ENCODE data around the gene SLC9A7.
A peak's percentile ranks its signal among the peaks of the same experiment; 100 is the strongest.

SLC9A7 gene

DNA sequence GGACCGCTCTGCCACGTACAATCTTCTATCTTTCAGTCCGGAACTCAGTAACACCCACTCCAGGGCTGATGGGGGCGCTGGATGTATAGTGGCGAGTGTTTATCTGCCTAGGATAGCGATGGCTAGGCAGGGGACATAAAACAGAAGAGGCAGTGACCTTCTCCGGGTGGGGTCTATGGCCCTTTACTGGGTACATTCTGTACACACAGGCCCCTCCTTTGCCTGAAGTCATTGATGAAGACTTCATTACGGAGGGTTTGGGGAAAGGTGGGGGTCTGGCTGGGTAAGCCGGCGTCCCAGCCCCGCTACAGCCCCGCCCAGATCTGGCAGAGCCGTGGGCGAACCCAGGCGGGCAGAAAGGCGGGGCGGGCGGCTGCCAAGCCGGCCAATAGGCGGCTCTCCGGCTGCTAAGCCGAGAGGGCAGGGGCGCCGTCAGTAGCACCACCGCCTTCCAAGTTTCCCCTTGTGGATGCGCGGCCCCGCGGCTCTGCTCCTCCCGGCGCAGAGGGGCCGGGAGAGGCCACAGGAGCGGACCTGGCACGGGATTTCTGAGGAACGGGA is 185.5 kb downstream of the SLC9A7 start, which contains the start of gene CHST7:
Gene CHST7 (plus strand): TSS at position 435 of the 561 bp plus-strand sequence. CDS start 167 bp downstream, outside the sequence.
- peak; percentile 77 for DNase-seq (ENCODE audit: low spot score)

GRCh38 chrX:46572340-46572936 is 186.5 kb downstream of the SLC9A7 start:
- no peak for DNase-seq (ENCODE audit: low spot score)

DNA sequence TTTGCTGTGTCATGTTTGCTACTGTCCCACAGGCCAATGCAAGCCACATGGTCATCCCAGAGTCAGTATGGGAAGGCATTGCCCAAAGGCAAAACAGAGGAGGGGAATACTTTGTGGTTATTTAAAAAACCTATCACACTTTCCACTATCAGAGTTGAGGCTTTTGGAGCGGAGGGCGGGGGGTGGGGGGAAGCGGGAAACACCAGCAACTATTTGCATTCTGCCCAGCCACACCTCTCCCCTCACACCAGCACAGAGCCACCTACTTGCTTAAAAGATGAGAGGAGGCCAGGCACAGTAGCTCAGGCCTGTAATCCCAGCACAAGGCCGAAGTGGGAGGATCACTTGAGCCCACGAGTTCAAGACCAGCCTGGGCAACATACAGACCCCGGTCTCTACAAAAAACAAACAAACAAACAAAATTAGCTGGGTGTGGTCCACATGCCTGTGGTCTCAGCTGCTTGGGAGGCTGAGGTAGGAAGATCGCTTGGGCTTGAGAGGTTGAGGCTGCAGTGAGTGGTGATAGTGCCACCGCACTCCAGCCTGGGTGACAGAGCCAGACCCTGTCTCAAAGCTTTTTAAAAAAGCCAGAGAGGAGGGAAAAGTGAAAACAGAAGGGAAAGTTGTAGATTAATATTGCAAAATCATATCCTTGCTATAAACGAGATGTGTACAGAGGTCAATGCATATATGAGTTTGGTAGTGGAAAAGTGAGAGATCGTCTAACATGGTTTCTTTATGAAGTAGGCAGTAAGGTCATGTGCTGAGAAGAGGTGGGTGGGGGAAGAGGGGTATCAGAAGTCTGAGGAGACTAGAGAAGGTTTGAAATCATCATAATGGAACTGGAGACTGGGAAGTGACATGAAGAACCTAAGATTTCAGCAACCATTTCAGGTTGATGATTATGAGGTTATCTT is 187.2 kb downstream of the SLC9A7 start:
- no peak for DNase-seq (ENCODE audit: low spot score)

- no peak for DNase-seq (ENCODE audit: low spot score)
These were observed 189.3 kb downstream of the SLC9A7 start for GRCh38 chrX:46569621-46570020.

DNA sequence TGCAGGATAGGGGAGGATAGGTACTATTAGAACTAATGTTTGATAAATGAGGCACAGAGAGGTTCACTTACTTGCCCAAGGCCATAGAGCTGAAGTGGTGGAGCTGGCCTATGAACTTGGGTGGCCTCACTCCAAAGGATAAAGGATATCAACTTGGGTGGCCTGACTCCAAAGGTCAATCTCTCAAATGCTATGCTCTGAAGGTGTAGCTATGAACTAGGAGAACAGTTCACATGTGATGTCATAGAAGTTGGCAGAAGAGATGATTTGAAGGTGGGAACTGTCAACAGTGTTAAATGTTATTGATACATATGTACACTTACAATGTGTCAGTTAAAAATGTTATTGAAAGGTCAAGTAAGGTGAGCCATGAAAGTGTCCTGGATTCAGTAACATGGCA is 191.5 kb downstream of the SLC9A7 start:
- no peak for DNase-seq (ENCODE audit: low spot score)

DNA sequence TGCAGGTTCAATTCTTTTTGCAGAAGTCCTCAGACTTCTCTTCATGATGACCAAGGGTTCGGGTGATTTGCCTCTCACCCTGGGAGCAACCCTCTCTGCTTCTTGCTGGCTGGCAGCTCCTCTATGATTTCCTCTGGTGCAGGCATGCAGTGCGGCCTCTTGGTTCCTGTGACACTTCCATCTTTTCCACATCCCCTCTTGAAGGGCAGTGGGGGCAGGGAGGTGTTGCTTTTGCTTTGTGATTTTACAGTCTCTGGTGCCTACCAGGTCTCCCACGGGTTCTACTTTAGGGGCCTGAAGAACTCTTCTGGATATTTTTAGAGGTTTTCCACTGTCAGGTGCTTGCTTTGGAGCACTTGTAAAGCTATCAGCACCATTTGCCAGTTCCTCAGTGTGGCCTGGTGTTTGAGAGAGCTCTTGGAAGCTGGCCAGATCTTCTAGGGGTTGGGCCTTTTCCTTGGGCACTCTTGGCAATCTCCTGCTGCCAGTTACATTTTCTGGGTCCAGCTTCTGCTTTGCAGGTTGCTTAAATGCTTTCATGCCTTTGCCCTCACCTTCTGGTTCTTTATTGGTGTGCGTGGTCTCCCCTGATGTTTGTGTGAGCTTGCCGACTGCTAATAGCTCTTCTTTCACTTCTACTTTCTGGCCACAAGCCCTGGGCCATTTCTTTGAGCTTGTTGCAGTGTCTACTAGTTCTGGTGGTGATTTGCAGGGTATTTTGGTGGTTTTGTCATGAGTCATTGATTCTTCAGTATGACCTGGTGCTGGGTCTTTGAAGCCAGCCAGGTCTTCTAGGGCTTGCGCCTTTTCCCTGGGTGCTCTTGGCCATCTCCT is 196.9 kb downstream of the SLC9A7 start:
- no peak for DNase-seq (ENCODE audit: low spot score)

DNA sequence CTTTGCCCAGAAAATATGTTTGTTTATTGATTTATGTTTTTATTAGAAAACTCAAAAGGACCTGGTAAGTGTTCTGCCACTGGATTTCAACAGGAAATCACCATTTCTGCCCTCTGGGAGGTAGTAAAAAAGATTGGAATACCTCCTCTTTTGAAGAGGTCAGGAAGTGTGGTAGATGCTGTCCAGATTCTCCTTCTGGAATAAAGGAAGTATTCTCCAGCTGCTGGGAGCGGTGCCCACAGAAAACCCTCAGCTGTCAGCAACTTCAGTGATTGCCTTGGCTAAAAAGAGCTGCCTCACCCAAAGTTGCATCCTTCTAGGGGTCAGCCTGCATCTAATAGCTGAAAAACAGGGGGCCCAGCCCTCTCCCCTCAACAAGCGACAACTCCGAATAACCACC is 199.9 kb downstream of the SLC9A7 start:
- no peak for DNase-seq (ENCODE audit: low spot score)

- DNase-seq (ENCODE audit: low spot score), result no peak
These were observed 204.0 kb downstream of the SLC9A7 start for GRCh38 chrX:46554942-46555341.

DNA sequence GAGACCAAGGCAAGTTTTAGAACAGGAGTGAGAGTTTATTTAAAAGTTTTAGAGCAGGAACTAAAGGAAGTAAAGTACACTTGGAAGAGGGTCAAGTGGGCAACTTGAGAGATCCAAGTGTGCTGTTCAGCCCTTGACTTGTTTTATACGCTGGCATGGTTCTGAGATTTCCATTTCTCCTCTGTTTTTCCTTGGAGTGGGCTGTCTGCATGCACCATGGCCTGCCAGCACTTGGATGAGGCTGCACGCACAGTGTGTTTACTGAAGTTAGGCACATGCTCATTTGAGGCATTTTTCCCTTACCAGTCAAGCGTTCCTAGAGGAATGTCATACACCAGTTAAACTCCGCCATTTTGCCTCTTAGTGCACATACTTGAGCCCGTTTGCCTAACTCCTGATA is 205.0 kb downstream of the SLC9A7 start:
- DNase-seq (ENCODE audit: low spot score), result no peak

DNA sequence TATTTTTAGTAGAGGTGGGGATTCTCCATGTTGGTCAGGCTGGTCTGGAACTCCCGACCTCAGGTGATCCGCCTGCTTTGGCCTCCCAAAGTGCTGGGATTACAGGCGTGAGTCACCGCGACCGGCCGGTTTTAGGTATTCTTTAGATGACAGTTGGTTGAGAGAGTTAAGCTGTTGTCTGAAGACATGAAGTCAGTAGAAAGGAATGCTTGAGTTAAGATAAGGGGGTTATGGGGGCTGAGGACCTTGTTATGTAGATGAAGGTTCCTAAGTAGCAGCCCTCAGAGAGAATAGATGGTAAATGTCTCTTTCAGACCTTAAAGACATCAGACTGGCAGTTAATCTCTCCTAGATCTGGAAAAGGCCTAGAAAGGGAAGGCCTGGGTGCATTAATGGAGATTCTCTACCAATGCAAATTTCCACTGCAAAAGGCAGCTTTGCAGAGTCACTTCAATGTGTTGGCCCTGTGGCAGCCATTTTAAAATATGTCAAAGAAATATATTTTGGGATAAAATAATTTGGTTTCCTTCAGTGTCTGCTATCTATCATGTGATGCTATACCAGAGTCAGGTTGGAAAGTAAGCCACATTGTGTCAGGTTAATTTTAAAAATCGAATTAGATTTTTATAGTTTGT is 207.3 kb downstream of the SLC9A7 start:
- no peak for DNase-seq (ENCODE audit: low spot score)

DNA sequence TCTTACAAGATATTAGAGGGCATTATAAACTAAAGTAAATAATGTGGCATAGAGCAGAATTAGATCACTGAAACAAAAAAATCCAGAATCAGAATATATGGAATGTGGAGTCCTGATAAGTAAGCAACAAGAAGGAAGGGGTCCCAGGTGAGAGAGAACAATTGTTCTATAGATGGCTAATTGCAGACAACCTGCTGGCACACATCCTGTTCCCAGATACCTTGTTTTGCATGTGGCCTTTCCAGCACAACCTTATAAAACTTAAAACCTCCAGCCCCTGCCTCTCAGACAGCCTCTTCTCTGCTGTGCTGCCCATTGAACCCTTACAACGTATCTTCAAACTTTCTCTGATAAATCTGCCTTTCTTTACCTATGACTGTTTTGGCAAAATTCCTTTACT is 209.0 kb downstream of the SLC9A7 start:
- DNase-seq (ENCODE audit: low spot score), result no peak

All from ecto neural progenitor cell (in vitro differentiated cells).